AG09309 (cell line): ENCODE results near the gene ATP6V0A4.

Experiments
- DNase-seq: peaks from one replicate; pipeline ENCODE4 v3.0.0-alpha.2; 2010; ENCODE audit warnings: low read depth
- H3K4me3 ChIP-seq: 2 replicates; pipeline ENCODE4 v1.5.1; 2011; ENCODE audit warnings: mild to moderate bottlenecking, low read depth, low read length, moderate library complexity; ENCODE audit not compliant: control insufficient read depth
- TF ChIP-seq, protein P1 (sequence below): IDR thresholded peaks from 2 replicates; pipeline ENCODE4 v1.5.1; 2011; ENCODE audit warnings: mild to moderate bottlenecking, low read depth, low read length, inconsistent platforms; ENCODE audit not compliant: insufficient read depth, control insufficient read depth; ENCODE audit errors: missing control alignments

The ATP6V0A4 gene

DNA sequence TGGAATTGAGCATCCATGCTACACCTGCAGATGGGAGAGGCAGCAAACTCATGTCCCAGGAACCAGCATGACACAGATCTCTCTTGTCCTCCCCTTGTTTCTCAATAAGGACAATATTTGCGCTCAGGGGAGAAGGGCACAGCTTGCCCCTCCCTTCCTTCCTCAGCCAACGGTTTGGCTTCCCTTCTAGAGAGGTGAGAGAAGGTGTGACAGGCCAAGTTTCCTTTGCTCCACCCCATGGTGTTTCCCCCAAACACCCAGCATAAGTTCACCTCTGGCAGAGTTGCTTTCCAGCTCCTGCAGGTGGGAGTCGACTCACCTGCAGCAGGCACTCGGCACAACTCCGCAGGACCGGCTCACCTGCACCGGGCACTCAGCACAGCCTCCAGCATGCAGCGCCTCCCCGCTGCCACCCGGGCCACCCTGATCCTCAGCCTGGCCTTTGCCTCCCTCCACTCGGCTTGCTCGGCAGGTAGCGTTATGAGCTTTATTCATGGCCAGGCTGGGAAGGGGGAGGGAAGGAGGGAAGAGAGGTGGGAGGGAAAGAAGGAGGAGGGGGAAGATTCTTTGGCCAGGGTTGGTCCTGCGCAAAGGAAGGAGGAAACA, at the start of gene ATP6V0A4, which contains the start of gene TMEM213:
Gene ATP6V0A4, minus strand, starts transcription at position 482 of the 606 bp plus-strand sequence. CDS start 26,949 bp downstream, outside the sequence.
Gene TMEM213, plus strand, starts transcription at position 280 of the 606 bp plus-strand sequence. Its CDS starts 111 bp downstream, at position 391.
- TF ChIP-seq, protein P1, sequence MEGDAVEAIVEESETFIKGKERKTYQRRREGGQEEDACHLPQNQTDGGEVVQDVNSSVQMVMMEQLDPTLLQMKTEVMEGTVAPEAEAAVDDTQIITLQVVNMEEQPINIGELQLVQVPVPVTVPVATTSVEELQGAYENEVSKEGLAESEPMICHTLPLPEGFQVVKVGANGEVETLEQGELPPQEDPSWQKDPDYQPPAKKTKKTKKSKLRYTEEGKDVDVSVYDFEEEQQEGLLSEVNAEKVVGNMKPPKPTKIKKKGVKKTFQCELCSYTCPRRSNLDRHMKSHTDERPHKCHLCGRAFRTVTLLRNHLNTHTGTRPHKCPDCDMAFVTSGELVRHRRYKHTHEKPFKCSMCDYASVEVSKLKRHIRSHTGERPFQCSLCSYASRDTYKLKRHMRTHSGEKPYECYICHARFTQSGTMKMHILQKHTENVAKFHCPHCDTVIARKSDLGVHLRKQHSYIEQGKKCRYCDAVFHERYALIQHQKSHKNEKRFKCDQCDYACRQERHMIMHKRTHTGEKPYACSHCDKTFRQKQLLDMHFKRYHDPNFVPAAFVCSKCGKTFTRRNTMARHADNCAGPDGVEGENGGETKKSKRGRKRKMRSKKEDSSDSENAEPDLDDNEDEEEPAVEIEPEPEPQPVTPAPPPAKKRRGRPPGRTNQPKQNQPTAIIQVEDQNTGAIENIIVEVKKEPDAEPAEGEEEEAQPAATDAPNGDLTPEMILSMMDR: no peak
- no peak for DNase-seq
- H3K4me3 ChIP-seq: no peak within 1 kb of the TSS

DNA sequence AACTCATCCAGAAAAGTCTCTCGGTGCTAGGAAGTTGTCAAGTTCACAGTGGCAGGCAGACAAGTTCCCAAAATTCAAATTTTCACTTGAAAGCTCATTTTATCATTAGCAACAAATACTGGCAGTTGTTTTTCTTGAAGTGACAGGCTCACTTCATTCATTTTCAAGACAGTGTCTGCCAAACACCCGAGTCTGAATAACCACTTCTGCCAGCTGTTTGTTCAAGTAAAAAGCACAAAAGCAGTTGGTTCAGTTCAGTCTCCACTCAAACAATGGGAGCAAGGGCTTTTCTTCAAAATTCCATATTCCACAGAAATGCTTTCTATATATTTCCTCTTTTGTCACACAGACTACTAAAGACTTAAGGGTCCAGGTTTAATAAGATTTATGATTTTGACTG, 47.7 kb upstream of the ATP6V0A4 start:
- TF ChIP-seq, protein P1: no peak
- H3K4me3 ChIP-seq: no peak overlapping the region
- DNase-seq: no peak

DNA sequence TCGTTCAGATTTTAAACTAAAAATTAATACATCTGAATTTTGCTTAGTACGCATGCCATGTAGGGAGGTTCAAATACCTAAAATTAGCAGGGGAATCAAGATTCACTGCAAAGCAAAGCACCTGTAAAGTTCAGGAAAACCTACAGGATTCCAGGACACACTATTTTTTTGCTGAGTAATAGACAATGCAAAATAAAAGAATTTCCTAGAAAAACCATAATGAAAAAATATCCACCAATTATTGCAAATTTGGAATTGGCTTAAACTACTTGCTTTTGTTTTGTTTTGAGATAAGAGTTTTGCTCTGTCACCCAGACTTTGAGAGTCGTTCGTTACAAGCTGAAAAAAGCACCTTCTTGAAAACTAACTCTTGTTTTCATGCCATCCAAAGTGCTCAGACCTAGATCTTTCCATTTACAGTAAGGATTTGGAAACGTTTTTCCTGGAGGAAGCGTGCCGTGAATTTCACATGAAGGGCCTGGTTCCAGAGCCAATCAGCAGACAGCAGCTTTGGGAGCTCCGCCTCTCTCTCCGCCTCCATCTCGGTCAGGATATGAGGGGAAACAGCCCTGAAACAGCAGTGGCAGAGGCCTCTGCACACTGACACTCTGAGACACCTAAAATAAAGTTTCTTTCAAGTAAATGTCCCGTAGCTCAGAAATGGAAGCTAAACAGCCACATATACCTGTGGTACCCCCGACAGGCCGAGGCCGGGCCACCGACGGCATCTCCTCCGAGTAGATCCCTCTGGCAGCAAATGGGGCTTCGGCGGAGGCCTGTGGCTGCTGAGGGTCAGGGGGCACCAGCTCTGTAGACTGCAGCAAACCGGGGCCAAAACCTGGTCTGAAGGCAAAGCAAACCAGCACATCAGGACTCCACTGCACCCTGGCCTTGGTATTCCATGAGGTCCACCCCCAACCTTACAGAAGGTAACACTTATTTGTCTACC, 45.9 kb upstream of the ATP6V0A4 start:
- DNase-seq: no peak
- TF ChIP-seq, protein P1: no peak
- no peak overlapping the region for H3K4me3 ChIP-seq

DNA sequence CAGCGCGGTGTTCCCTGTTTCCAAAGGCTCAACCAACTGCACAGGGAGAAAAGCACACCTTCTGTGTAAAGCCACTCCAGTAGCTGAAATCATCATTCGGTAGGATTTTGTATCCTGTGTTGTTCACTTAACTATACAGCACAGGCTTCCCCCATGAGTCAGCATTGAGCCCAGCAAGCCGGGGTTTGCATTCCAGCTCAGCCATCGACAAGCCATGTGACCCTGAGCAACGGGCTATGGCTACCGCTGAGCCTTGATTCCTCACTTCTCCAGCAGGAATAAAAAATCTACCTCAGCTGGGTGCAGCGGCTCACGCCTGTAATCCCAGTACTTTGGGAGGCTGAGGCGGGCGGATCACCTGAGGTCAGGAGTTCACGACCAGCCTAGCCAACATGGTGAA, 44.1 kb upstream of the ATP6V0A4 start:
- no peak overlapping the region for H3K4me3 ChIP-seq
- TF ChIP-seq, protein P1: no peak
- DNase-seq: no peak

DNA sequence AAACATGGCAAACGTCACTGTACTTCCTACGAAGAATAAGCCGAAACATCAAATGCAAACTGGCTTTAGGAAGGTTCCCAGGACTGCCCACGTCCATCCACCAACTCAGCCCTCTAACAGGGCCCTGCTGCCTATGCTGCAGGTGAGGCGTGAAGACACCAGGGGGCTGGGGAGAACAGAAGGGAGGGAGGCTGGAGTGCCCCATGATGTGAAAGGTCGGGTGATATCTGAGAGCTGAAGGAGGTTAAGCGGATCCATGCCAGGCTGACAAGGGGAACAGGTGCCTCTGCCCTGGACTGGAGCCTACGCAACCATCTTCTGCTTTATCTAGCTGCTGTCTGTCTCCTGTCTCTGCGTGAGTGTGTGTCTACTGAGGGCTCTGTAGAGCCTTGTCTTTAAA, 40.2 kb upstream of the ATP6V0A4 start:
- no peak for DNase-seq
- TF ChIP-seq, protein P1: no peak
- H3K4me3 ChIP-seq: no peak overlapping the region

DNA sequence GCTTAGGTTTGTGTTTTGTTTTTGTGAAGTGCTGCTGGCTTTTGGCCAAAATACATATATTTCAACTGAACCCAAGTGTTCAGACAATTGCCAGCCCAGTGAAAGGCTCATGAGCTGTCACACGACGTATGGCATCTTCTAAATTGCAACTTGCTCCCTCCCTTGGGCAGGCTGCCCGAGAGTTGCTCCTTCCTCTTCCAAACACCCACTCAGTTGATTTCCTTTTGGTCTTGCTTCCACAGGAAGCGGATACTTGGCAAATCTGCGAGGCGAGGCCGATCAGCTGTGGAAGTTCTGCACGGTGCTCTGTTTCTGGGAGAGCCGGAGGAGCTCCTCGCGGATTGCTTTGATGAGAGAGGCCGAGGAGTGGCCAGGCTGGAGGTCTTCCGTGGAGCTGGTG, 39.6 kb upstream of the ATP6V0A4 start:
- no peak overlapping the region for H3K4me3 ChIP-seq
- DNase-seq: no peak
- TF ChIP-seq, protein P1: no peak
